Endothelial cell of umbilical vein (primary cell): Measurements from ENCODE around the gene ETS2. TPM values are rescaled to one million over a fixed set of nuclear protein-coding genes. Genes with fewer than 3 reads are reported as not detected.
A peak's percentile ranks its signal among the peaks of the same experiment; 100 is the strongest.

Experiments
- BruUV-seq: library from RNA; stranded (reverse); fragments of 400-500 nt; replicated peaks from 2 replicates; lab custom pipeline; 2021; lab: Mats Ljungman, UMichigan
- CTCF ChIA-PET: fragments of 300-600, 350-600 bp; sonication (Branson Sonifier 250); formaldehyde crosslinking; loops from one replicate; lab custom pipeline; 2021; ENCODE audit warnings: antibody characterized with exemption, inconsistent platforms; lab: Charles Lee
- POLR2A ChIA-PET: fragments of 300-600, 350-600 bp; sonication (Branson Sonifier 250); formaldehyde crosslinking; loops from one replicate; lab custom pipeline; 2021; ENCODE audit warnings: antibody characterized with exemption, inconsistent platforms; lab: Charles Lee
- DNase-seq: peaks from one replicate; pipeline ENCODE4 v3.0.0-alpha.2; 2011; ENCODE audit warnings: low read depth, low spot score
- FAIRE-seq: peaks from 2 replicates; lab custom pipeline; 2011; peaks lifted over from hg19 to GRCh38; lab: Jason Lieb, UNC
- H2AFZ ChIP-seq: 2 replicates; pipeline ENCODE4 v1.6.0; 2012; ENCODE audit warnings: low read depth, low read length, control low read depth, inconsistent platforms
- H3K27ac ChIP-seq: 2 replicates; pipeline ENCODE4 v1.5.1; 2011; ENCODE audit warnings: low read depth, mild to moderate bottlenecking, control low read depth, low read length, moderate library complexity; ENCODE audit not compliant: insufficient read depth
- H3K27me3 ChIP-seq, 2 experiments: 2 replicates each; pipeline versions ENCODE4 v1.6.0 to v1.6.1; 2011; ENCODE audit warnings: low read length in 2 of 2, mixed read lengths in 1 of 2; ENCODE audit not compliant: control insufficient read depth in 2 of 2, insufficient read depth in 2 of 2
- H3K36me3 ChIP-seq, 2 experiments: 2 replicates in 1 of 2; 3 replicates in 1 of 2; pipeline ENCODE4 v1.5.1; 2011; ENCODE audit warnings: low read length in 2 of 2, mild to moderate bottlenecking in 1 of 2, moderate library complexity in 1 of 2; ENCODE audit not compliant: control insufficient read depth in 2 of 2, insufficient read depth in 2 of 2; ENCODE audit errors: extremely low read depth in 1 of 2
- H3K4me1 ChIP-seq: 3 replicates; pipeline ENCODE4 v1.5.1; 2011; ENCODE audit warnings: mild to moderate bottlenecking, low read length; ENCODE audit not compliant: control insufficient read depth, insufficient read depth; ENCODE audit errors: extremely low read depth
- H3K4me2 ChIP-seq: 2 replicates; pipeline ENCODE4 v1.6.1; 2011; ENCODE audit warnings: low read length, control low read depth, mixed read lengths; ENCODE audit not compliant: insufficient read depth
- H3K4me3 ChIP-seq, 3 experiments: fragments of 200-600 bp in 1 of 3; sonication (generic), shearing (Covaris generic) in 1 of 3; replicated peaks in 1 of 3; 2 replicates each; pipeline ENCODE4 v1.5.1; 2011 to 2016; ENCODE audit warnings: control low read depth in 3 of 3, low read length in 3 of 3, mild to moderate bottlenecking in 2 of 3, inconsistent platforms in 1 of 3, low read depth in 1 of 3, moderate library complexity in 1 of 3; ENCODE audit not compliant: insufficient read depth in 1 of 3
- H3K79me2 ChIP-seq: 2 replicates; pipeline ENCODE4 v1.6.0; 2012; ENCODE audit warnings: low read length, inconsistent platforms; ENCODE audit not compliant: control insufficient read depth, insufficient read depth
- H3K9ac ChIP-seq: replicated peaks from 2 replicates; pipeline ENCODE3; 2011; ENCODE audit warnings: low read length, control low read depth; ENCODE audit not compliant: insufficient read depth; ENCODE audit errors: extremely low read depth
- H3K9me1 ChIP-seq: replicated peaks from 3 replicates; pipeline ENCODE4 v1.6.0; 2011; ENCODE audit warnings: mild to moderate bottlenecking, low read length; ENCODE audit not compliant: control insufficient read depth, insufficient read depth; ENCODE audit errors: extremely low read depth
- H3K9me3 ChIP-seq: replicated peaks from 2 replicates; pipeline ENCODE4 v1.5.1; 2012; ENCODE audit warnings: low read length, inconsistent platforms; ENCODE audit not compliant: control insufficient read depth, insufficient read depth
- H4K20me1 ChIP-seq: replicated peaks from 2 replicates; pipeline ENCODE3; 2011; ENCODE audit warnings: mild to moderate bottlenecking, low read length; ENCODE audit not compliant: control insufficient read depth, insufficient read depth; ENCODE audit errors: extremely low read depth
- FOS ChIP-seq: IDR thresholded peaks from 2 replicates; pipeline ENCODE4 v1.6.1; 2011; ENCODE audit warnings: mild to moderate bottlenecking, low read length, moderate library complexity, borderline replicate concordance; ENCODE audit not compliant: insufficient read depth
- GATA2 ChIP-seq: IDR thresholded peaks from 2 replicates; pipeline ENCODE4 v1.7.0; 2011; ENCODE audit warnings: low read depth, mild to moderate bottlenecking, moderate library complexity, mixed read lengths, low read length; ENCODE audit not compliant: insufficient read length, insufficient read depth
- JUN ChIP-seq: IDR thresholded peaks from 2 replicates; pipeline ENCODE4 v1.6.1; 2011; ENCODE audit warnings: borderline replicate concordance, low read depth; ENCODE audit not compliant: insufficient read length, insufficient read depth
- MAX ChIP-seq: IDR thresholded peaks from 2 replicates; pipeline ENCODE4 v1.6.1; 2011; ENCODE audit not compliant: insufficient read depth, insufficient read length
- POLR2A ChIP-seq: IDR thresholded peaks from 2 replicates; pipeline ENCODE4 v1.6.1; 2012; ENCODE audit warnings: low read depth, mild to moderate bottlenecking, control low read depth, low read length
- POLR2AphosphoS5 ChIP-seq: IDR thresholded peaks from 2 replicates; pipeline ENCODE4 v1.6.1; 2012; ENCODE audit warnings: low read depth, mild to moderate bottlenecking, control low read depth, low read length, moderate library complexity; ENCODE audit not compliant: insufficient read depth
- dilution Hi-C: fragments of 300-500 bp; cut with MboI; formaldehyde crosslinking; loops from one replicate; pipeline ENCODE4 v1.15.0; 2019; ENCODE audit warnings: low sequenced_read_pairs; ENCODE audit not compliant: extremely low pct_ligation_motif_present
- intact Hi-C: fragments of 100-400 bp; cut with micrococcal nuclease; formaldehyde crosslinking; loops from one replicate; pipeline ENCODE4 v1.10.0; 2022
- polyA plus RNA-seq, 4 experiments: library from polyadenylated mRNA; depleted of rRNA in 3 of 4; stranded (reverse) in 3 of 4; unstranded in 1 of 4; fragments of >200 nt; gene quantifications; 2 replicates each; pipeline versions ENCODE4 v1.2.1 to v1.2.3, GENCODE V29; 2011 to 2012; ENCODE audit warnings: missing spikeins in 1 of 4
- total RNA-seq: library from RNA; stranded (reverse); gene quantifications from 2 replicates; pipeline ENCODE4 v1.2.3, GENCODE V29; 2021

Gene ETS2
- total and polyA plus RNA-seq, 2 donors (not counting 3 experiments of a cell fraction or from before 2014, with no cell fraction given): 16.3 to 54.5 TPM

- BruUV-seq: TSS peak; percentile 30
- DNase-seq: no peak
- dilution Hi-C loops: no loop called here
- Histone ChIP-seq H3K27me3 (no peaks in the 10 kb centered on the region), H3K9ac (peak overlapping the region; percentile 50), H3K4me1 (peaks cover 43% of the 10 kb centered on the region), H3K9me3 (no peaks in the 10 kb centered on the region), H3K36me3 (peaks cover 22 to 39% of the 10 kb centered on the region in 2 experiments), H3K79me2 (peaks cover 68% of the 10 kb centered on the region), H3K9me1 (no peaks in the 10 kb centered on the region), H3K4me2 (peak overlapping the region; percentile 69), H4K20me1 (peaks cover 3% of the 10 kb centered on the region), H2AFZ (no peak overlapping the region), H3K4me3 (peak overlapping the region in 1 of 3 experiments; percentile 23), H3K27ac (peak overlapping the region; percentile 85)
- POLR2A ChIA-PET: no interaction called here
- CTCF ChIA-PET: interaction anchor here (0.6 to 1.5 kb wide), 4 partner anchors 12 to 640 kb away, joined by 3 to 4 read pairs (median 3); no protein-coding TSS in a partner anchor
- intact Hi-C loops: loop anchor here (1.0 kb wide), 1 partner anchor 43 kb away; no protein-coding TSS in a partner anchor
- FAIRE-seq: peak; percentile 54
- TF ChIP-seq POLR2A (no peak), POLR2AphosphoS5 (no peak), GATA2 (no peak)
These were observed 5.1 kb downstream of the ETS2 start for GRCh38 chr21:38810826-38811164.

- Histone ChIP-seq H3K9ac (peak overlapping the region; percentile 50), H3K27ac (peak overlapping the region; percentile 85), H3K4me3 (peak overlapping the region in 1 of 3 experiments; percentile 23), H3K9me1 (no peaks in the 10 kb centered on the region), H4K20me1 (peaks cover 3% of the 10 kb centered on the region), H3K9me3 (no peaks in the 10 kb centered on the region), H3K79me2 (peaks cover 64% of the 10 kb centered on the region), H2AFZ (no peak overlapping the region), H3K4me2 (peak overlapping the region; percentile 69), H3K36me3 (peaks cover 24 to 41% of the 10 kb centered on the region in 2 experiments), H3K27me3 (no peaks in the 10 kb centered on the region), H3K4me1 (peaks cover 43% of the 10 kb centered on the region)
- peak; percentile 90 for FAIRE-seq
- POLR2A ChIA-PET: no interaction called here
- DNase-seq: peak; percentile 87
- intact Hi-C loops (loop anchor here (1.0 kb wide), 1 partner anchor 42 kb away; no protein-coding TSS in a partner anchor), dilution Hi-C loops (no loop called here)
- TF ChIP-seq FOS: peak; percentile 65
- peak; percentile 13 for TF ChIP-seq GATA2
- TF ChIP-seq JUN: peak; percentile 97
- TF ChIP-seq POLR2AphosphoS5: no peak
- TF ChIP-seq MAX: no peak
- CTCF ChIA-PET: interaction anchor here (0.6 to 1.5 kb wide), 4 partner anchors 12 to 641 kb away, joined by 3 to 4 read pairs (median 3); no protein-coding TSS in a partner anchor
- no TSS peak for BruUV-seq
These were observed 5.5 kb downstream of the ETS2 start for GRCh38 chr21:38811257-38811656.
